NB4 (cell line): ENCODE results near the gene PLXNA2.
A peak's percentile ranks its signal among the peaks of the same experiment; 100 is the strongest.

Experiments
- DNase-seq: peaks from one replicate; pipeline ENCODE4 v3.0.0; 2010; ENCODE audit warnings: low read depth
- H3K4me3 ChIP-seq: one replicate; pipeline ENCODE4 v1.5.1; 2011; ENCODE audit warnings: mild to moderate bottlenecking, low read depth, low read length, moderate library complexity
- CTCF ChIP-seq: IDR thresholded peaks from one replicate; pipeline ENCODE4 v1.5.1; 2012; ENCODE audit warnings: low read depth, low read length
- MAX ChIP-seq: IDR thresholded peaks from 2 replicates; pipeline ENCODE4 v1.6.1; 2011; ENCODE audit warnings: low read depth, low read length
- MYC ChIP-seq: IDR thresholded peaks from 2 replicates; pipeline ENCODE4 v1.6.1; 2011; ENCODE audit warnings: low read depth, low read length
- POLR2A ChIP-seq: IDR thresholded peaks from 2 replicates; pipeline ENCODE4 v1.6.1; 2011; ENCODE audit warnings: mild to moderate bottlenecking; ENCODE audit not compliant: insufficient read length; ENCODE audit errors: extremely low read depth

PLXNA2 gene

GRCh38 chr1:207999972-208000371 lies 244.2 kb downstream of the PLXNA2 start:
- no peak for DNase-seq
- H3K4me3 ChIP-seq, result no peak overlapping the region
- no peak for TF ChIP-seq CTCF
- no peak for TF ChIP-seq MYC
- TF ChIP-seq MAX, result no peak
- TF ChIP-seq POLR2A, result no peak

GRCh38 chr1:207999274-207999915 lies 244.8 kb downstream of the PLXNA2 start:
- no peak for DNase-seq
- no peak overlapping the region for H3K4me3 ChIP-seq
- TF ChIP-seq MYC, result no peak
- TF ChIP-seq CTCF, result no peak
- TF ChIP-seq MAX, result no peak
- TF ChIP-seq POLR2A, result no peak

- no peak for DNase-seq
- TF ChIP-seq POLR2A, result no peak
- TF ChIP-seq MAX, result no peak
- no peak for TF ChIP-seq CTCF
- no peak for TF ChIP-seq MYC
- H3K4me3 ChIP-seq, result no peak overlapping the region
Measured at GRCh38 chr1:207998691-207999090, 245.5 kb downstream of the PLXNA2 start.

- H3K4me3 ChIP-seq, result no peak overlapping the region
- peak; percentile 69 for TF ChIP-seq CTCF
- no peak for TF ChIP-seq MYC
- no peak for TF ChIP-seq POLR2A
- peak; percentile 55 for TF ChIP-seq MAX
- peak; percentile 65 for DNase-seq
Measured at GRCh38 chr1:207997486-207998268, 246.5 kb downstream of the PLXNA2 start.

- DNase-seq, result peak; percentile 28
- no peak overlapping the region for H3K4me3 ChIP-seq
- TF ChIP-seq CTCF, result no peak
- TF ChIP-seq MAX, result peak; percentile 26; the same call in 1 of the 2 replicates
Measured at GRCh38 chr1:207996636-207997035, 247.5 kb downstream of the PLXNA2 start.
